CD4-positive, CD25-positive, alpha-beta regulatory T cell (primary cell): ENCODE results near the gene SMOC2. TPM values are rescaled to one million over a fixed set of nuclear protein-coding genes. Genes with fewer than 3 reads are reported as not detected.
A peak's percentile ranks its signal among the peaks of the same experiment; 100 is the strongest.

Source experiments
- ATAC-seq, 2 donors: fragments of 150-1000 bp; cut with Tn5 transposase; one replicate each; pipeline ENCODE4 v1.10.0; 2021; ENCODE audit warnings: low read depth in 2 of 2, moderate number of reproducible peaks in 2 of 2, moderate library complexity in 1 of 2
- DNase-seq, 3 donors: peaks; one replicate each; pipeline versions ENCODE4 v3.0.0 to v3.0.0-alpha.2; 2012 to 2022; ENCODE audit warnings: mixed read lengths in 1 of 3
- H3K27ac ChIP-seq: one replicate; pipeline ENCODE4 v1.7.0; 2013; ENCODE audit warnings: mild to moderate bottlenecking, low read length; ENCODE audit not compliant: insufficient read depth, poor library complexity, severe bottlenecking
- H3K27me3 ChIP-seq: one replicate; pipeline ENCODE4 v1.7.0; 2013; ENCODE audit warnings: low read length; ENCODE audit not compliant: control insufficient read depth, insufficient read depth
- H3K36me3 ChIP-seq: one replicate; pipeline ENCODE4 v1.7.0; 2013; ENCODE audit warnings: mild to moderate bottlenecking, low read length, moderate library complexity; ENCODE audit not compliant: control insufficient read depth, insufficient read depth
- H3K4me1 ChIP-seq: 2 replicates; pipeline ENCODE4 v1.7.0; 2013; ENCODE audit warnings: mild to moderate bottlenecking, low read length; ENCODE audit not compliant: insufficient read depth, control insufficient read depth, poor library complexity, severe bottlenecking
- H3K4me3 ChIP-seq: one replicate; pipeline ENCODE4 v1.7.0; 2013; ENCODE audit warnings: low read depth, mild to moderate bottlenecking, low read length, moderate library complexity
- H3K9me3 ChIP-seq, 2 experiments: 1 replicate in 1 of 2; 2 replicates in 1 of 2; pipeline ENCODE4 v1.7.0; 2013; ENCODE audit warnings: low read length in 2 of 2, mild to moderate bottlenecking in 1 of 2, moderate library complexity in 1 of 2; ENCODE audit not compliant: control insufficient read depth in 2 of 2
- H3K27ac Mint-ChIP-seq, 3 donors: one replicate each; pipeline ENCODE4 v1.8.0; 2020 to 2022; ENCODE audit warnings: mild to moderate bottlenecking in 3 of 3, mixed read lengths in 3 of 3, moderate library complexity in 2 of 3
- H3K27me3 Mint-ChIP-seq: one replicate; pipeline ENCODE4 v1.8.0; 2022; ENCODE audit warnings: mild to moderate bottlenecking, mixed read lengths
- H3K36me3 Mint-ChIP-seq: one replicate; pipeline ENCODE4 v1.8.0; 2020; ENCODE audit warnings: mixed read lengths
- H3K4me1 Mint-ChIP-seq, 4 donors: one replicate each; pipeline ENCODE4 v1.8.0; 2020 to 2022; ENCODE audit warnings: mixed read lengths in 4 of 4, mild to moderate bottlenecking in 1 of 4
- H3K4me3 Mint-ChIP-seq, 4 donors: one replicate each; pipeline ENCODE4 v1.8.0; 2020 to 2022; ENCODE audit warnings: mild to moderate bottlenecking in 4 of 4, mixed read lengths in 4 of 4, moderate library complexity in 3 of 4
- H3K9me3 Mint-ChIP-seq, 7 donors: one replicate each; pipeline ENCODE4 v1.8.0; 2020 to 2022; ENCODE audit warnings: mixed read lengths in 7 of 7, mild to moderate bottlenecking in 3 of 7, moderate library complexity in 2 of 7
- polyA plus RNA-seq, 4 donors: library from polyadenylated mRNA; unstranded; fragments of 300-500 nt; fragmentation: Illumina TruSeq; gene quantifications; one replicate each; pipeline ENCODE4 v1.2.3, GENCODE V29; 2021
- total RNA-seq: library from RNA; stranded (reverse); gene quantifications from one replicate; pipeline ENCODE4 v1.2.3, GENCODE V29; 2022

The SMOC2 gene
- total and polyA plus RNA-seq, 5 donors from 2014 or later: not detected

- ATAC-seq: no peak
- no peaks in the 10 kb centered on the region for H3K36me3 Mint-ChIP-seq
- Histone ChIP-seq H3K36me3 (no peaks in the 10 kb centered on the region), H3K4me1 (no peaks in the 10 kb centered on the region), H3K4me3 (no peak overlapping the region), H3K9me3 (no peaks in the 10 kb centered on the region), H3K27me3 (no peaks in the 10 kb centered on the region), H3K27ac (no peak overlapping the region)
- no peak for DNase-seq
- peaks cover 0 to 1% (median 0%) of the 10 kb centered on the region in 7 donors for H3K9me3 Mint-ChIP-seq
- H3K27ac Mint-ChIP-seq: no peak overlapping the region
- no peak overlapping the region for H3K4me3 Mint-ChIP-seq
- no peaks in the 10 kb centered on the region for H3K27me3 Mint-ChIP-seq
- no peaks in the 10 kb centered on the region for H3K4me1 Mint-ChIP-seq
Observed at GRCh38 chr6:168640181-168640580, 199.2 kb downstream of the SMOC2 start.

- Mint-ChIP-seq H3K4me1 (no peaks in the 10 kb centered on the region), H3K27me3 (no peaks in the 10 kb centered on the region), H3K9me3 (peaks cover 0 to 1% (median 0%) of the 10 kb centered on the region in 7 donors), H3K27ac (no peak overlapping the region), H3K4me3 (no peak overlapping the region), H3K36me3 (no peaks in the 10 kb centered on the region)
- Histone ChIP-seq H3K4me1 (no peaks in the 10 kb centered on the region), H3K27ac (no peak overlapping the region), H3K36me3 (no peaks in the 10 kb centered on the region), H3K27me3 (no peaks in the 10 kb centered on the region), H3K4me3 (no peak overlapping the region), H3K9me3 (no peaks in the 10 kb centered on the region)
- DNase-seq: no peak
- ATAC-seq: no peak
Observed at GRCh38 chr6:168640768-168641167, 199.8 kb downstream of the SMOC2 start.

DNA sequence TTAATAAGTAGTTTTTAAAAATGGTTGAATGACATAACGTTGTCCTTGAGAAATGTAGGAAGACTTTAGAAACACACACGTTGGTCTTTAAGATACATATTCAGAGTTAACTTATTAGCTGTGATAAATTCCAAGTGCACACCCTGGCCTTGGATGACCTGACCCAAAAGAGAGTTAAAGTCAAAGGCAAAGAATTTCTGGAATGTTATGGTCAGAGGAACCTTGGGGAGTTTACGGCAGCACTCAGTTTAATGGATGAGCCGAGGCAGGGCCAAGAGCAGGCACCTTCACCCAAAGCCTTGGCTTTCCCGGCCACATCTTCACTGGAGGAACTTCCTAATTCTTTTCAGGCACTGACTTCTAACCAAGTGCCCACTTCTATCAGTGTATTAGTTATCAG, 200.5 kb downstream of the SMOC2 start:
- H3K36me3 ChIP-seq: no peaks in the 10 kb centered on the region
- no peak overlapping the region for H3K27ac ChIP-seq
- Mint-ChIP-seq H3K27me3 (no peaks in the 10 kb centered on the region), H3K36me3 (no peaks in the 10 kb centered on the region), H3K4me1 (no peaks in the 10 kb centered on the region), H3K4me3 (no peak overlapping the region), H3K9me3 (peaks cover 0 to 1% (median 0%) of the 10 kb centered on the region in 7 donors), H3K27ac (peak overlapping the region in 1 of 3 donors; percentile 32)
- no peak for ATAC-seq
- DNase-seq: no peak
- no peaks in the 10 kb centered on the region for H3K27me3 ChIP-seq
- H3K4me1 ChIP-seq: no peaks in the 10 kb centered on the region
- no peaks in the 10 kb centered on the region for H3K9me3 ChIP-seq
- no peak overlapping the region for H3K4me3 ChIP-seq

DNA sequence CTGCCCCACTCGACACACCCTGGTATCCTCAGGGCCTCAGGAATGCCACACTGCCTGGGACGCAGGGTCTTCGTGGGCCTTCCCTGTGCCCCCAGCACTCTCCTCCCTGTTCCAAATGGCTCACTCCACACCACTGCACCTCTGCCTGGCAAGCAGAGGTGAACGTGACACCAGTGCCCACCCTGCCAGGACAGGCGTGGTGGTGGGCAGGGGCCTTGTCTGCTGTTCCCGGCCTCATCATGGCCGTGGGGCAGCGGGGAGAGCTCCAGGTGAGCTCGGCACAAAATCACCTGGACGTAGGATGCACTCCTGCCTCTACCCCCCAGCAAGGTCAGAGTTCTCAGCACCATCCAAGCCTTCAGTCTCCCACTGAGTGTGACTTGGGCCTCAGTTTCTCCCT, 202.4 kb downstream of the SMOC2 start:
- no peaks in the 10 kb centered on the region for H3K27me3 Mint-ChIP-seq
- DNase-seq (no peak), ATAC-seq (no peak)
- H3K4me1 ChIP-seq: no peaks in the 10 kb centered on the region
- H3K4me3 Mint-ChIP-seq: no peak overlapping the region
- no peaks in the 10 kb centered on the region for H3K4me1 Mint-ChIP-seq
- no peaks in the 10 kb centered on the region for H3K9me3 ChIP-seq
- no peaks in the 10 kb centered on the region for H3K36me3 ChIP-seq
- no peak overlapping the region for H3K27ac ChIP-seq
- no peak overlapping the region for H3K27ac Mint-ChIP-seq
- no peak overlapping the region for H3K4me3 ChIP-seq
- H3K27me3 ChIP-seq: no peaks in the 10 kb centered on the region
- H3K9me3 Mint-ChIP-seq: no peaks in the 10 kb centered on the region
- no peaks in the 10 kb centered on the region for H3K36me3 Mint-ChIP-seq

DNA sequence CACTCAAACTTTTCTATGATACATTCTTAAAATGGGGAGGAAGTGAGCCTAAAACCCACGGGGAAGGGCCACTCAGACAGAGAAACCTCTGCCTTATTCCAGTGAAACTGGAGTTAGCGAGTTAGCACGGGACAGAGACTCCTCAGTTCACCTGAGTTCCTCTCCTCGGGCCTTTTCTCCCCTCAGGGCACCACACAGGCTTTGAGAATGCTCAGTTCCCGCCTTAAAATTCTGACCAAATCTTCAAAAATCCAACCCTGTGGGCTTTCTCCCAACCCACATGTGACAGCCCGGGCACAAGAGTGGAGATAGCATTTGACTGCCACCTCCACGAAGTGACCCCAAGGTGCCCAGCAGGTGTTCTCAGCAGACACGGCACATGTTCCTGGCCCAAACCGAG, 204.3 kb downstream of the SMOC2 start:
- Mint-ChIP-seq H3K4me3 (no peak overlapping the region), H3K9me3 (no peaks in the 10 kb centered on the region), H3K4me1 (no peaks in the 10 kb centered on the region), H3K27ac (no peak overlapping the region), H3K27me3 (no peaks in the 10 kb centered on the region), H3K36me3 (no peaks in the 10 kb centered on the region)
- Histone ChIP-seq H3K27me3 (no peaks in the 10 kb centered on the region), H3K27ac (no peak overlapping the region), H3K9me3 (no peaks in the 10 kb centered on the region), H3K4me3 (no peak overlapping the region), H3K36me3 (no peaks in the 10 kb centered on the region), H3K4me1 (no peaks in the 10 kb centered on the region)
- no peak for DNase-seq
- no peak for ATAC-seq

DNA sequence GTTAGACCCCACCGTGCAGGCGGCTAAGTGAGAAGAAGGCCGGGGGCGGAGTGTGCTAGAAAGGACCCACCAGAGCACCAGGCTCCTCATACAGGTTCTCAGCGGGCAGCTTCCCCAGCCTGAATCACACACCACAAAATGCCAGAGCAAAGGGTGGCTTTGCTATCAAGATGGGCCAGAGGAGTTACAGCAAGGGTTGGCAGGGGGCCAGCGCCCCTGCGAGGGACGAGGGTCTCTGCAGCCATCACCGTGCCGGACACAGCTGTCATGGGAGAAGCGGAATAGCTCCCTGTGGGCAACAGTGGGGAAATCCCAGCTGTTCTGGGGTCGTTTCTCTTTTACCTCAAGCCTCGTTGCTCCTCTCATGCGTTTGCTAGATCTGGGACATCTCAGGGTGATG, 206.3 kb downstream of the SMOC2 start:
- no peaks in the 10 kb centered on the region for H3K27me3 Mint-ChIP-seq
- no peaks in the 10 kb centered on the region for H3K27me3 ChIP-seq
- H3K9me3 ChIP-seq: no peaks in the 10 kb centered on the region
- no peaks in the 10 kb centered on the region for H3K4me1 Mint-ChIP-seq
- H3K9me3 Mint-ChIP-seq: no peaks in the 10 kb centered on the region
- DNase-seq: no peak
- H3K4me3 Mint-ChIP-seq: no peak overlapping the region
- no peaks in the 10 kb centered on the region for H3K4me1 ChIP-seq
- no peak for ATAC-seq
- H3K4me3 ChIP-seq: no peak overlapping the region
- no peak overlapping the region for H3K27ac Mint-ChIP-seq
- no peak overlapping the region for H3K27ac ChIP-seq
- no peaks in the 10 kb centered on the region for H3K36me3 Mint-ChIP-seq
- no peaks in the 10 kb centered on the region for H3K36me3 ChIP-seq

- Histone ChIP-seq H3K27me3 (no peaks in the 10 kb centered on the region), H3K4me3 (no peak overlapping the region), H3K27ac (no peak overlapping the region), H3K4me1 (no peaks in the 10 kb centered on the region), H3K36me3 (no peaks in the 10 kb centered on the region), H3K9me3 (no peaks in the 10 kb centered on the region)
- DNase-seq: no peak
- H3K27ac Mint-ChIP-seq: no peak overlapping the region
- H3K4me1 Mint-ChIP-seq: no peaks in the 10 kb centered on the region
- H3K27me3 Mint-ChIP-seq: no peaks in the 10 kb centered on the region
- H3K36me3 Mint-ChIP-seq: no peaks in the 10 kb centered on the region
- H3K9me3 Mint-ChIP-seq: no peaks in the 10 kb centered on the region
- ATAC-seq: no peak
- no peak overlapping the region for H3K4me3 Mint-ChIP-seq
Observed at GRCh38 chr6:168648240-168649125, 207.5 kb downstream of the SMOC2 start.

- Mint-ChIP-seq H3K9me3 (no peaks in the 10 kb centered on the region), H3K36me3 (no peaks in the 10 kb centered on the region), H3K27ac (no peak overlapping the region), H3K4me1 (no peaks in the 10 kb centered on the region), H3K27me3 (no peaks in the 10 kb centered on the region), H3K4me3 (no peak overlapping the region)
- Histone ChIP-seq H3K27me3 (no peaks in the 10 kb centered on the region), H3K9me3 (no peaks in the 10 kb centered on the region), H3K4me3 (no peak overlapping the region), H3K36me3 (no peaks in the 10 kb centered on the region), H3K27ac (no peak overlapping the region), H3K4me1 (no peaks in the 10 kb centered on the region)
- DNase-seq: no peak
- no peak for ATAC-seq
Observed at GRCh38 chr6:168649209-168649608, 208.2 kb downstream of the SMOC2 start.
